ENCODE results near the gene PELI2. TPM values are rescaled to one million over a fixed set of nuclear protein-coding genes. Genes with fewer than 3 reads are reported as not detected.

Gene PELI2
- total RNA-seq, 1 experiment from 2014 or later: 23.5 TPM

DNA sequence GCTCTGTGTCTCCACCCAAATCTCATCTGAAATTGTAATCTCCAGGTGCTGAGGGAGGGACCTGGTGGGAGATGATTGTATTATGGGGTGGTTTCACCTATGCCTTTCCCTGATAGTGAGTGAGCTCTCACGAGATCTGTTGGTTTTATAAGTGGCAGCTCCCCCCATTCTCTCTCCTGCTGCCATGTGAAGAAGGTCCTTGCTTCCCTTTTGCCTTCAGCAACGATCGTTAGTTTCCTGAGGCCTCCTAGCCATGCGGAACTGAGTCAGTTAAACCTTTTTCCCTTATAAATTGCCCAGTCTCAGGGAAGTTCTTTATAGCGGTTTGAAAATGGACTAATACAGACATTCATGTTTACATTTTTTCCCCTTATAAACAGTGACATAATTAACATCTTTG lies 36.1 kb downstream of the PELI2 start (continued):
- TF ChIP-seq, protein P1, sequence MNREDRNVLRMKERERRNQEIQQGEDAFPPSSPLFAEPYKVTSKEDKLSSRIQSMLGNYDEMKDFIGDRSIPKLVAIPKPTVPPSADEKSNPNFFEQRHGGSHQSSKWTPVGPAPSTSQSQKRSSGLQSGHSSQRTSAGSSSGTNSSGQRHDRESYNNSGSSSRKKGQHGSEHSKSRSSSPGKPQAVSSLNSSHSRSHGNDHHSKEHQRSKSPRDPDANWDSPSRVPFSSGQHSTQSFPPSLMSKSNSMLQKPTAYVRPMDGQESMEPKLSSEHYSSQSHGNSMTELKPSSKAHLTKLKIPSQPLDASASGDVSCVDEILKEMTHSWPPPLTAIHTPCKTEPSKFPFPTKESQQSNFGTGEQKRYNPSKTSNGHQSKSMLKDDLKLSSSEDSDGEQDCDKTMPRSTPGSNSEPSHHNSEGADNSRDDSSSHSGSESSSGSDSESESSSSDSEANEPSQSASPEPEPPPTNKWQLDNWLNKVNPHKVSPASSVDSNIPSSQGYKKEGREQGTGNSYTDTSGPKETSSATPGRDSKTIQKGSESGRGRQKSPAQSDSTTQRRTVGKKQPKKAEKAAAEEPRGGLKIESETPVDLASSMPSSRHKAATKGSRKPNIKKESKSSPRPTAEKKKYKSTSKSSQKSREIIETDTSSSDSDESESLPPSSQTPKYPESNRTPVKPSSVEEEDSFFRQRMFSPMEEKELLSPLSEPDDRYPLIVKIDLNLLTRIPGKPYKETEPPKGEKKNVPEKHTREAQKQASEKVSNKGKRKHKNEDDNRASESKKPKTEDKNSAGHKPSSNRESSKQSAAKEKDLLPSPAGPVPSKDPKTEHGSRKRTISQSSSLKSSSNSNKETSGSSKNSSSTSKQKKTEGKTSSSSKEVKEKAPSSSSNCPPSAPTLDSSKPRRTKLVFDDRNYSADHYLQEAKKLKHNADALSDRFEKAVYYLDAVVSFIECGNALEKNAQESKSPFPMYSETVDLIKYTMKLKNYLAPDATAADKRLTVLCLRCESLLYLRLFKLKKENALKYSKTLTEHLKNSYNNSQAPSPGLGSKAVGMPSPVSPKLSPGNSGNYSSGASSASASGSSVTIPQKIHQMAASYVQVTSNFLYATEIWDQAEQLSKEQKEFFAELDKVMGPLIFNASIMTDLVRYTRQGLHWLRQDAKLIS (CRISPR knock-in tag; IDR thresholded peaks at IDR 0.05; ENCODE audit: borderline replicate concordance): no peak
- TF ChIP-seq, protein P2, sequence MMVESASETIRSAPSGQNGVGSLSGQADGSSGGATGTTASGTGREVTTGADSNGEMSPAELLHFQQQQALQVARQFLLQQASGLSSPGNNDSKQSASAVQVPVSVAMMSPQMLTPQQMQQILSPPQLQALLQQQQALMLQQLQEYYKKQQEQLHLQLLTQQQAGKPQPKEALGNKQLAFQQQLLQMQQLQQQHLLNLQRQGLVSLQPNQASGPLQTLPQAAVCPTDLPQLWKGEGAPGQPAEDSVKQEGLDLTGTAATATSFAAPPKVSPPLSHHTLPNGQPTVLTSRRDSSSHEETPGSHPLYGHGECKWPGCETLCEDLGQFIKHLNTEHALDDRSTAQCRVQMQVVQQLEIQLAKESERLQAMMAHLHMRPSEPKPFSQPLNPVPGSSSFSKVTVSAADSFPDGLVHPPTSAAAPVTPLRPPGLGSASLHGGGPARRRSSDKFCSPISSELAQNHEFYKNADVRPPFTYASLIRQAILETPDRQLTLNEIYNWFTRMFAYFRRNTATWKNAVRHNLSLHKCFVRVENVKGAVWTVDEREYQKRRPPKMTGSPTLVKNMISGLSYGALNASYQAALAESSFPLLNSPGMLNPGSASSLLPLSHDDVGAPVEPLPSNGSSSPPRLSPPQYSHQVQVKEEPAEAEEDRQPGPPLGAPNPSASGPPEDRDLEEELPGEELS (CRISPR knock-in tag; IDR thresholded peaks at IDR 0.05): no peak
- TF ChIP-seq, protein P3, sequence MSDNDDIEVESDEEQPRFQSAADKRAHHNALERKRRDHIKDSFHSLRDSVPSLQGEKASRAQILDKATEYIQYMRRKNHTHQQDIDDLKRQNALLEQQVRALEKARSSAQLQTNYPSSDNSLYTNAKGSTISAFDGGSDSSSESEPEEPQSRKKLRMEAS (CRISPR knock-in tag; IDR thresholded peaks at IDR 0.05): no peak

DNA sequence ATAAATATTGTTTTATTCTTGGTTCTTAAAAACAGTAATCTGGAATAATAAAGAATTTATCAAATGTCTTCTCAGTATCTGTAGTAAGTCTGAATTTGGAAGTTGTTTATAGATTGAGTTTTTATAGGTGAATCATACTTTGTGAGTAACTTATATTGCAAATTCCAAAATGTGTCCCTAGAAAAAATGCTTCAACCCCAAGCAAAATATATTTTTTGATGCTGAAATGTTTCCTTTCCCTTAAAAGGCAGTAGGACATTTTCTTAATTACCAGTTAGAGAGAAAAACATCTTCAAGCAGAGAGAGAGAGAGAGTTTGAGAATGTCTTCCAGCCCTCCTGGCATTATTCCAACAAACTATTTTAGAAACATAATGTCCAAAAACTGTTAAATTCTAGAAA lies 37.9 kb downstream of the PELI2 start:
- no peaks in the 10 kb centered on the region for H3K36me3 Mint-ChIP-seq
- no peak overlapping the region for H3K4me3 Mint-ChIP-seq
- H3K9me3 Mint-ChIP-seq: peaks cover 4% of the 10 kb centered on the region
- no peak overlapping the region for H3K27ac Mint-ChIP-seq
- TF ChIP-seq GTF2I (CRISPR knock-in tag; conservative IDR thresholded peaks at IDR 0.05): no peak
- no peak for TF ChIP-seq NR3C1 (CRISPR knock-in tag; conservative IDR thresholded peaks at IDR 0.05; ENCODE audit: low read depth)
- TF ChIP-seq CREB1 (CRISPR knock-in tag; IDR thresholded peaks at IDR 0.05): no peak
- TF ChIP-seq, protein P4, sequence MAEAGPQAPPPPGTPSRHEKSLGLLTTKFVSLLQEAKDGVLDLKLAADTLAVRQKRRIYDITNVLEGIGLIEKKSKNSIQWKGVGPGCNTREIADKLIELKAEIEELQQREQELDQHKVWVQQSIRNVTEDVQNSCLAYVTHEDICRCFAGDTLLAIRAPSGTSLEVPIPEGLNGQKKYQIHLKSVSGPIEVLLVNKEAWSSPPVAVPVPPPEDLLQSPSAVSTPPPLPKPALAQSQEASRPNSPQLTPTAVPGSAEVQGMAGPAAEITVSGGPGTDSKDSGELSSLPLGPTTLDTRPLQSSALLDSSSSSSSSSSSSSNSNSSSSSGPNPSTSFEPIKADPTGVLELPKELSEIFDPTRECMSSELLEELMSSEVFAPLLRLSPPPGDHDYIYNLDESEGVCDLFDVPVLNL (CRISPR knock-in tag; IDR thresholded peaks at IDR 0.05; ENCODE audit: borderline replicate concordance, low read depth): no peak
- TF ChIP-seq, protein P5, sequence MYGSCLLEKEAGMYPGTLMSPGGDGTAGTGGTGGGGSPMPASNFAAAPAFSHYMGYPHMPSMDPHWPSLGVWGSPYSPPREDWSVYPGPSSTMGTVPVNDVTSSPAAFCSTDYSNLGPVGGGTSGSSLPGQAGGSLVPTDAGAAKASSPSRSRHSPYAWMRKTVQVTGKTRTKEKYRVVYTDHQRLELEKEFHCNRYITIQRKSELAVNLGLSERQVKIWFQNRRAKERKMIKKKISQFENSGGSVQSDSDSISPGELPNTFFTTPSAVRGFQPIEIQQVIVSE (CRISPR knock-in tag; IDR thresholded peaks at IDR 0.05; ENCODE audit: borderline replicate concordance): no peak
- TF ChIP-seq, protein P6, sequence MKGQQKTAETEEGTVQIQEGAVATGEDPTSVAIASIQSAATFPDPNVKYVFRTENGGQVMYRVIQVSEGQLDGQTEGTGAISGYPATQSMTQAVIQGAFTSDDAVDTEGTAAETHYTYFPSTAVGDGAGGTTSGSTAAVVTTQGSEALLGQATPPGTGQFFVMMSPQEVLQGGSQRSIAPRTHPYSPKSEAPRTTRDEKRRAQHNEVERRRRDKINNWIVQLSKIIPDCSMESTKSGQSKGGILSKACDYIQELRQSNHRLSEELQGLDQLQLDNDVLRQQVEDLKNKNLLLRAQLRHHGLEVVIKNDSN (CRISPR knock-in tag; IDR thresholded peaks at IDR 0.05): no peak
- TF ChIP-seq ZNF138 (CRISPR knock-in tag; conservative IDR thresholded peaks at IDR 0.05): no peak
- no peak for TF ChIP-seq NR2C2 (CRISPR knock-in tag; IDR thresholded peaks at IDR 0.05)
- TF ChIP-seq, protein P7, sequence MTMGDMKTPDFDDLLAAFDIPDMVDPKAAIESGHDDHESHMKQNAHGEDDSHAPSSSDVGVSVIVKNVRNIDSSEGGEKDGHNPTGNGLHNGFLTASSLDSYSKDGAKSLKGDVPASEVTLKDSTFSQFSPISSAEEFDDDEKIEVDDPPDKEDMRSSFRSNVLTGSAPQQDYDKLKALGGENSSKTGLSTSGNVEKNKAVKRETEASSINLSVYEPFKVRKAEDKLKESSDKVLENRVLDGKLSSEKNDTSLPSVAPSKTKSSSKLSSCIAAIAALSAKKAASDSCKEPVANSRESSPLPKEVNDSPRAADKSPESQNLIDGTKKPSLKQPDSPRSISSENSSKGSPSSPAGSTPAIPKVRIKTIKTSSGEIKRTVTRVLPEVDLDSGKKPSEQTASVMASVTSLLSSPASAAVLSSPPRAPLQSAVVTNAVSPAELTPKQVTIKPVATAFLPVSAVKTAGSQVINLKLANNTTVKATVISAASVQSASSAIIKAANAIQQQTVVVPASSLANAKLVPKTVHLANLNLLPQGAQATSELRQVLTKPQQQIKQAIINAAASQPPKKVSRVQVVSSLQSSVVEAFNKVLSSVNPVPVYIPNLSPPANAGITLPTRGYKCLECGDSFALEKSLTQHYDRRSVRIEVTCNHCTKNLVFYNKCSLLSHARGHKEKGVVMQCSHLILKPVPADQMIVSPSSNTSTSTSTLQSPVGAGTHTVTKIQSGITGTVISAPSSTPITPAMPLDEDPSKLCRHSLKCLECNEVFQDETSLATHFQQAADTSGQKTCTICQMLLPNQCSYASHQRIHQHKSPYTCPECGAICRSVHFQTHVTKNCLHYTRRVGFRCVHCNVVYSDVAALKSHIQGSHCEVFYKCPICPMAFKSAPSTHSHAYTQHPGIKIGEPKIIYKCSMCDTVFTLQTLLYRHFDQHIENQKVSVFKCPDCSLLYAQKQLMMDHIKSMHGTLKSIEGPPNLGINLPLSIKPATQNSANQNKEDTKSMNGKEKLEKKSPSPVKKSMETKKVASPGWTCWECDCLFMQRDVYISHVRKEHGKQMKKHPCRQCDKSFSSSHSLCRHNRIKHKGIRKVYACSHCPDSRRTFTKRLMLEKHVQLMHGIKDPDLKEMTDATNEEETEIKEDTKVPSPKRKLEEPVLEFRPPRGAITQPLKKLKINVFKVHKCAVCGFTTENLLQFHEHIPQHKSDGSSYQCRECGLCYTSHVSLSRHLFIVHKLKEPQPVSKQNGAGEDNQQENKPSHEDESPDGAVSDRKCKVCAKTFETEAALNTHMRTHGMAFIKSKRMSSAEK (CRISPR knock-in tag; IDR thresholded peaks at IDR 0.05; ENCODE audit: borderline replicate concordance): no peak
- TF ChIP-seq, protein P8, sequence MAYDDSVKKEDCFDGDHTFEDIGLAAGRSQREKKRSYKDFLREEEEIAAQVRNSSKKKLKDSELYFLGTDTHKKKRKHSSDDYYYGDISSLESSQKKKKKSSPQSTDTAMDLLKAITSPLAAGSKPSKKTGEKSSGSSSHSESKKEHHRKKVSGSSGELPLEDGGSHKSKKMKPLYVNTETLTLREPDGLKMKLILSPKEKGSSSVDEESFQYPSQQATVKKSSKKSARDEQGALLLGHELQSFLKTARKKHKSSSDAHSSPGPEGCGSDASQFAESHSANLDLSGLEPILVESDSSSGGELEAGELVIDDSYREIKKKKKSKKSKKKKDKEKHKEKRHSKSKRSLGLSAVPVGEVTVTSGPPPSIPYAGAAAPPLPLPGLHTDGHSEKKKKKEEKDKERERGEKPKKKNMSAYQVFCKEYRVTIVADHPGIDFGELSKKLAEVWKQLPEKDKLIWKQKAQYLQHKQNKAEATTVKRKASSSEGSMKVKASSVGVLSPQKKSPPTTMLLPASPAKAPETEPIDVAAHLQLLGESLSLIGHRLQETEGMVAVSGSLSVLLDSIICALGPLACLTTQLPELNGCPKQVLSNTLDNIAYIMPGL (CRISPR knock-in tag; IDR thresholded peaks at IDR 0.05): no peak
- no peak for TF ChIP-seq HMGA2 (CRISPR knock-in tag; IDR thresholded peaks at IDR 0.05)
- DNase-seq (ENCODE audit: low spot score): no peak
- no peaks in the 10 kb centered on the region for H3K27me3 Mint-ChIP-seq (ENCODE audit: low read depth)
- peaks cover 18% of the 10 kb centered on the region for H3K4me1 Mint-ChIP-seq
- CTCF ChIA-PET: no interaction called here
- POLR2A ChIA-PET: no interaction called here
- ATAC-seq: no peak

All from WTC11 (cell line).